Glutamatergic neuron (in vitro differentiated cells): Measurements from ENCODE around the gene OR51G2. TPM values are rescaled to one million over a fixed set of nuclear protein-coding genes. Genes with fewer than 3 reads are reported as not detected.

Experiments
- DNase-seq: peaks from one replicate; pipeline ENCODE4 v3.0.0; 2022
- H3K27ac Mint-ChIP-seq: one replicate; pipeline ENCODE4 v1.8.0; 2020; ENCODE audit warnings: mild to moderate bottlenecking, mixed read lengths, inconsistent platforms; ENCODE audit not compliant: unreplicated experiment
- H3K27me3 Mint-ChIP-seq: one replicate; pipeline ENCODE4 v1.8.0; 2020; ENCODE audit warnings: mild to moderate bottlenecking, moderate library complexity, mixed read lengths, inconsistent platforms; ENCODE audit not compliant: unreplicated experiment
- H3K36me3 Mint-ChIP-seq: one replicate; pipeline ENCODE4 v1.8.0; 2020; ENCODE audit warnings: mild to moderate bottlenecking, mixed read lengths, inconsistent platforms; ENCODE audit not compliant: unreplicated experiment
- H3K4me1 Mint-ChIP-seq: one replicate; pipeline ENCODE4 v1.8.0; 2020; ENCODE audit warnings: mild to moderate bottlenecking, low read depth, mixed read lengths, inconsistent platforms; ENCODE audit not compliant: unreplicated experiment
- H3K4me3 Mint-ChIP-seq: one replicate; pipeline ENCODE4 v1.8.0; 2020; ENCODE audit warnings: mild to moderate bottlenecking, mixed read lengths, inconsistent platforms; ENCODE audit not compliant: unreplicated experiment
- H3K9me3 Mint-ChIP-seq: one replicate; pipeline ENCODE4 v1.8.0; 2020; ENCODE audit warnings: mild to moderate bottlenecking, moderate library complexity, mixed read lengths, inconsistent platforms; ENCODE audit not compliant: unreplicated experiment
- CTCF ChIP-seq: fragments of 200-600 bp; sonication (generic); IDR thresholded peaks from one replicate; pipeline ENCODE4 v1.5.0; 2021; ENCODE audit not compliant: partially characterized antibody, unreplicated experiment
- total RNA-seq: library from RNA; stranded (reverse); fragmentation: NEBNext Ultra II Directional; extraction: Animal tissue kit (Norgen Biotek cat#: 25700); gene quantifications from one replicate; pipeline ENCODE4 v1.2.1, GENCODE V29; 2021; ENCODE audit not compliant: unreplicated experiment

OR51G2 gene
- total RNA-seq, 1 donor from 2014 or later: not detected

GRCh38 chr11:4887591-4887990 is 31.6 kb downstream of the OR51G2 start:
- Mint-ChIP-seq H3K36me3 (no peaks in the 10 kb centered on the region), H3K27me3 (no peaks in the 10 kb centered on the region), H3K9me3 (peaks cover 1% of the 10 kb centered on the region), H3K4me1 (no peaks in the 10 kb centered on the region), H3K4me3 (no peak overlapping the region), H3K27ac (no peak overlapping the region)
- TF ChIP-seq CTCF: no peak
- DNase-seq: no peak

- Mint-ChIP-seq H3K36me3 (no peaks in the 10 kb centered on the region), H3K4me3 (no peak overlapping the region), H3K4me1 (no peaks in the 10 kb centered on the region), H3K9me3 (peaks cover 1% of the 10 kb centered on the region), H3K27me3 (no peaks in the 10 kb centered on the region), H3K27ac (no peak overlapping the region)
- DNase-seq: no peak
- TF ChIP-seq CTCF: no peak
Observed at GRCh38 chr11:4886186-4886585, 33.0 kb downstream of the OR51G2 start.

- H3K27me3 Mint-ChIP-seq: no peaks in the 10 kb centered on the region
- no peak for TF ChIP-seq CTCF
- no peak overlapping the region for H3K27ac Mint-ChIP-seq
Observed at GRCh38 chr11:4884361-4884760, 34.8 kb downstream of the OR51G2 start.

GRCh38 chr11:4882543-4882942 is 36.6 kb downstream of the OR51G2 start:
- TF ChIP-seq CTCF: no peak
- no peaks in the 10 kb centered on the region for H3K36me3 Mint-ChIP-seq
- DNase-seq: no peak
- H3K27me3 Mint-ChIP-seq: no peaks in the 10 kb centered on the region
- no peaks in the 10 kb centered on the region for H3K4me1 Mint-ChIP-seq
- no peak overlapping the region for H3K27ac Mint-ChIP-seq
- no peak overlapping the region for H3K4me3 Mint-ChIP-seq
- peaks cover 1% of the 10 kb centered on the region for H3K9me3 Mint-ChIP-seq

More at GRCh38 chr11:4884361-4884760, 34.8 kb downstream of the OR51G2 start:
- Mint-ChIP-seq H3K9me3 (peaks cover 1% of the 10 kb centered on the region), H3K4me1 (no peaks in the 10 kb centered on the region), H3K4me3 (no peak overlapping the region), H3K36me3 (no peaks in the 10 kb centered on the region)
- DNase-seq: no peak

GRCh38 chr11:4881860-4882500 is 37.2 kb downstream of the OR51G2 start, which contains the start of gene OR51T1:
Gene OR51T1, plus strand, starts transcription at chr11:4881900. Its CDS starts 0 bp downstream, at chr11:4881900.
- no peak for TF ChIP-seq CTCF

More at GRCh38 chr11:4881860-4882500, 37.2 kb downstream of the OR51G2 start, which contains the start of gene OR51T1:
- Mint-ChIP-seq H3K4me3 (no peak within 1 kb of the TSS), H3K9me3 (peaks cover 1% of the 10 kb centered on the region), H3K27me3 (no peaks in the 10 kb centered on the region), H3K36me3 (no peaks in the 10 kb centered on the region), H3K4me1 (no peaks in the 10 kb centered on the region), H3K27ac (no peak within 1 kb of the TSS)
- DNase-seq: no peak
